Measurements from ENCODE around the gene CDC42. TPM values are rescaled to one million over a fixed set of nuclear protein-coding genes. Genes with fewer than 3 reads are reported as not detected.

Gene CDC42
- total and polyA plus RNA-seq, 2 experiments from 2014 or later, result 69.7 to 358 TPM

- Histone ChIP-seq H3K4me3 (no peak overlapping the region), H3K4me2 (no peak overlapping the region), H3K36me3 (replicated peaks; ENCODE audit: insufficient read depth, low read depth) (no peaks in the 10 kb centered on the region), H3K4me1 (ENCODE audit: insufficient read depth) (peaks cover 6% of the 10 kb centered on the region), H3K79me2 (peaks cover 100% of the 10 kb centered on the region), H3K9me3 (ENCODE audit: low read depth) (no peaks in the 10 kb centered on the region), H3K27ac (no peak overlapping the region), H2AFZ (no peak overlapping the region), H4K20me1 (ENCODE audit: insufficient read depth, poor library complexity, severe bottlenecking) (peaks cover 99% of the 10 kb centered on the region), H3K27me3 (no peaks in the 10 kb centered on the region), H3K9me2 (replicated peaks; ENCODE audit: insufficient read depth) (no peaks in the 10 kb centered on the region)
- no peak for TF ChIP-seq CTCF (IDR thresholded peaks at IDR 0.05; ENCODE audit: poor library complexity)
- no peak for TF ChIP-seq EZH2 (IDR thresholded peaks at IDR 0.05; ENCODE audit: borderline replicate concordance)
- no peak for TF ChIP-seq EZH2phosphoT487 (IDR thresholded peaks at IDR 0.05; ENCODE audit: low read depth, severe bottlenecking, unreplicated experiment)
- no peak for DNase-seq (ENCODE audit: low spot score)
- WGBS (ENCODE audit: low lambda C conversion rate, missing lambda C conversion rate), result 95% methylated on average over 2 of the region's 2 CpGs
These were observed 27.7 kb downstream of the CDC42 start for GRCh38 chr1:22080191-22080590.

DNA sequence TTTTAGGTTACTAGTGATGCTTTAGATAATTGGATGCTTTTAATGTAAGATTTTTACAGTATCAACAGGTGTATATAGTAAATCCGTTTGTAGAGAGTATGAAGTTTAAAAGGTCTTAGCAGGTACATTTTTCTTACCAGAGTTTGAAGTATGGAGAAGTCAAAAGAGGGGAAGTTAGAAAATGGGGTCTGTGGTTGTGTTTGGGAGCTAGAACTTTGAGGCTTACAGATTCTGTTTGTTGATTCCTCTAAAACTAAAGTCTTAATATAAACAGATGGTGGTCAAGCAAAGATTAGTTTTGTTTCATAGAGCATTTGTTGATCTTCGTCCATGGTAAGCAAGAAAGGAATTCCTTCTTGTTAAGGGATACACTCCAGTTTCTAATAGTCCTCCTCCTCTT lies 35.8 kb downstream of the CDC42 start:
- 61% methylated on average over 2 of the region's 2 CpGs for WGBS (ENCODE audit: low lambda C conversion rate, missing lambda C conversion rate)
- DNase-seq (ENCODE audit: low spot score), result no peak
- TF ChIP-seq CTCF (IDR thresholded peaks at IDR 0.05; ENCODE audit: poor library complexity), result no peak
- no peak for TF ChIP-seq EZH2phosphoT487 (IDR thresholded peaks at IDR 0.05; ENCODE audit: low read depth, severe bottlenecking, unreplicated experiment)
- TF ChIP-seq EZH2 (IDR thresholded peaks at IDR 0.05; ENCODE audit: borderline replicate concordance), result no peak
- H3K4me3 ChIP-seq, result no peak overlapping the region
- no peaks in the 10 kb centered on the region for H3K9me2 ChIP-seq (replicated peaks; ENCODE audit: insufficient read depth)
- H3K9me3 ChIP-seq (ENCODE audit: low read depth), result no peaks in the 10 kb centered on the region
- H3K4me2 ChIP-seq, result no peak overlapping the region
- H3K4me1 ChIP-seq (ENCODE audit: insufficient read depth), result peaks cover 9% of the 10 kb centered on the region
- H3K27me3 ChIP-seq, result no peaks in the 10 kb centered on the region
- H3K27ac ChIP-seq, result no peak overlapping the region
- peaks cover 4% of the 10 kb centered on the region for H3K36me3 ChIP-seq (replicated peaks; ENCODE audit: insufficient read depth, low read depth)
- H3K79me2 ChIP-seq, result peaks cover 94% of the 10 kb centered on the region
- no peak overlapping the region for H2AFZ ChIP-seq
- H4K20me1 ChIP-seq (ENCODE audit: insufficient read depth, poor library complexity, severe bottlenecking), result peaks cover 92% of the 10 kb centered on the region

GRCh38 chr1:22089134-22089571 lies 36.6 kb downstream of the CDC42 start:
- H2AFZ ChIP-seq, result no peak overlapping the region
- WGBS (ENCODE audit: low lambda C conversion rate, missing lambda C conversion rate), result 69% methylated on average over 3 of the region's 3 CpGs
- no peak for DNase-seq (ENCODE audit: low spot score)
- TF ChIP-seq EZH2phosphoT487 (IDR thresholded peaks at IDR 0.05; ENCODE audit: low read depth, severe bottlenecking, unreplicated experiment) (no peak), CTCF (IDR thresholded peaks at IDR 0.05; ENCODE audit: poor library complexity) (no peak), EZH2 (IDR thresholded peaks at IDR 0.05; ENCODE audit: borderline replicate concordance) (no peak)
- no peaks in the 10 kb centered on the region for H3K27me3 ChIP-seq
- H4K20me1 ChIP-seq (ENCODE audit: insufficient read depth, poor library complexity, severe bottlenecking), result peaks cover 90% of the 10 kb centered on the region
- no peaks in the 10 kb centered on the region for H3K9me2 ChIP-seq (replicated peaks; ENCODE audit: insufficient read depth)
- peak overlapping the region; percentile 15 for H3K27ac ChIP-seq
- peaks cover 93% of the 10 kb centered on the region for H3K79me2 ChIP-seq
- H3K4me2 ChIP-seq, result no peak overlapping the region
- H3K9me3 ChIP-seq (ENCODE audit: low read depth), result no peaks in the 10 kb centered on the region
- H3K4me3 ChIP-seq, result no peak overlapping the region
- H3K4me1 ChIP-seq (ENCODE audit: insufficient read depth), result peaks cover 9% of the 10 kb centered on the region
- H3K36me3 ChIP-seq (replicated peaks; ENCODE audit: insufficient read depth, low read depth), result peaks cover 4% of the 10 kb centered on the region

GRCh38 chr1:22089787-22090186 lies 37.3 kb downstream of the CDC42 start:
- H3K4me1 ChIP-seq (ENCODE audit: insufficient read depth), result peaks cover 9% of the 10 kb centered on the region
- H3K27ac ChIP-seq, result no peak overlapping the region
- H3K9me3 ChIP-seq (ENCODE audit: low read depth), result no peaks in the 10 kb centered on the region
- DNase-seq (ENCODE audit: low spot score), result no peak
- H3K27me3 ChIP-seq, result no peaks in the 10 kb centered on the region
- H3K9me2 ChIP-seq (replicated peaks; ENCODE audit: insufficient read depth), result no peaks in the 10 kb centered on the region
- no peak overlapping the region for H3K4me2 ChIP-seq
- TF ChIP-seq CTCF (IDR thresholded peaks at IDR 0.05; ENCODE audit: poor library complexity), result no peak
- TF ChIP-seq EZH2phosphoT487 (IDR thresholded peaks at IDR 0.05; ENCODE audit: low read depth, severe bottlenecking, unreplicated experiment), result no peak
- TF ChIP-seq EZH2 (IDR thresholded peaks at IDR 0.05; ENCODE audit: borderline replicate concordance), result no peak
- peaks cover 4% of the 10 kb centered on the region for H3K36me3 ChIP-seq (replicated peaks; ENCODE audit: insufficient read depth, low read depth)
- H3K4me3 ChIP-seq, result no peak overlapping the region
- H2AFZ ChIP-seq, result no peak overlapping the region
- WGBS (ENCODE audit: low lambda C conversion rate, missing lambda C conversion rate), result 56% methylated on average over 6 of the region's 6 CpGs
- peaks cover 86% of the 10 kb centered on the region for H4K20me1 ChIP-seq (ENCODE audit: insufficient read depth, poor library complexity, severe bottlenecking)
- H3K79me2 ChIP-seq, result peaks cover 91% of the 10 kb centered on the region

All from hepatocyte (in vitro differentiated cells).